OCI-LY1 (cell line): ENCODE results near the gene ITLN1.

Source experiments
- EZH2 ChIP-seq: fragments of 200-600 bp; sonication (generic), shearing (Covaris generic); IDR thresholded peaks from 2 replicates; pipeline ENCODE4 v1.8.0; 2017; ENCODE audit warnings: borderline replicate concordance, mixed run types, mild to moderate bottlenecking, antibody characterized with exemption, low read length, moderate library complexity, mixed read lengths
- TF ChIP-seq, protein P1 (sequence below): fragments of 200-600 bp; sonication (generic), shearing (Covaris generic); IDR thresholded peaks from 2 replicates; pipeline ENCODE4 v1.5.1; 2017; ENCODE audit warnings: mild to moderate bottlenecking, antibody characterized with exemption, low read length, moderate library complexity, mixed read lengths

DNA sequence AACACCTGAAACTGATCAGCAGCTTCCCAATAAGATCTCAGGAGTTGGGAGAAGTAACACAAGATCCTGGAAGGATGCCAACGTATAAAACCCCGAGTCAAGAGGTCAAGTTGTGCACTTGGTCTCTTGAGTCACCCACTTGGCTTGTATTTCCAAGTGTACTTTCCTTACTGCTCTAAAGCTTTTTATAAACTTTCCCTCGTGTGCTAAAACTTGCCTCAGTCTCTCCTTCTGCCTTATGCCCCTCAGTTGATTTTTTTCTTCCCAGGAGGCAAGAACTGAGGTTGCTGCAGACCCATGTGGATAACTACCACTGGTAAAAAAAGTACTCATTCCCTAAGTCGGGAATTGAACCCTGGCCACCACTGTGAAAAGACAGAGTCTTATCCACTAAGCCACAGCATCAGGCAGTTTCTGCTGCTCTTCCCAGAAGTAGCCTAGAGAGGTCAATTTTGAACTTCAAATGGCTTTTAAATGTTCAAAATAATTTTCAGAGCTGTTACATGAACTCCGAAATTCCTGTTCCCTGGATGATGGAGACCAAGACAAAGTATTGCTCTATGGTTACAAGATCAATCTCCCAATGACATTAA is 40.8 kb upstream of the ITLN1 start:
- TF ChIP-seq, protein P1, sequence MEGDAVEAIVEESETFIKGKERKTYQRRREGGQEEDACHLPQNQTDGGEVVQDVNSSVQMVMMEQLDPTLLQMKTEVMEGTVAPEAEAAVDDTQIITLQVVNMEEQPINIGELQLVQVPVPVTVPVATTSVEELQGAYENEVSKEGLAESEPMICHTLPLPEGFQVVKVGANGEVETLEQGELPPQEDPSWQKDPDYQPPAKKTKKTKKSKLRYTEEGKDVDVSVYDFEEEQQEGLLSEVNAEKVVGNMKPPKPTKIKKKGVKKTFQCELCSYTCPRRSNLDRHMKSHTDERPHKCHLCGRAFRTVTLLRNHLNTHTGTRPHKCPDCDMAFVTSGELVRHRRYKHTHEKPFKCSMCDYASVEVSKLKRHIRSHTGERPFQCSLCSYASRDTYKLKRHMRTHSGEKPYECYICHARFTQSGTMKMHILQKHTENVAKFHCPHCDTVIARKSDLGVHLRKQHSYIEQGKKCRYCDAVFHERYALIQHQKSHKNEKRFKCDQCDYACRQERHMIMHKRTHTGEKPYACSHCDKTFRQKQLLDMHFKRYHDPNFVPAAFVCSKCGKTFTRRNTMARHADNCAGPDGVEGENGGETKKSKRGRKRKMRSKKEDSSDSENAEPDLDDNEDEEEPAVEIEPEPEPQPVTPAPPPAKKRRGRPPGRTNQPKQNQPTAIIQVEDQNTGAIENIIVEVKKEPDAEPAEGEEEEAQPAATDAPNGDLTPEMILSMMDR = no peak
- TF ChIP-seq EZH2 = no peak
